Neural cell (in vitro differentiated cells): ENCODE data around the gene ASXL1. TPM values are rescaled to one million over a fixed set of nuclear protein-coding genes. Genes with fewer than 3 reads are reported as not detected.

Experiments
- H2AFZ ChIP-seq: fragments of 200-600, 300-800 bp; sonication (generic), shearing (Covaris generic); 2 replicates; pipeline ENCODE4 v1.6.0; 2014; ENCODE audit warnings: low read depth, mild to moderate bottlenecking, antibody characterized with exemption, low read length, moderate library complexity
- H3F3A ChIP-seq: fragments of 200-600 bp; shearing (Covaris generic); 2 replicates; pipeline ENCODE4 v1.6.1; 2016; ENCODE audit warnings: mild to moderate bottlenecking, moderate library complexity, mixed read lengths, antibody characterized with exemption, low read length; ENCODE audit not compliant: insufficient read depth, poor library complexity, severe bottlenecking
- H3K27ac ChIP-seq: fragments of 200-600, 300-800 bp; sonication (generic), shearing (Covaris generic); 2 replicates; pipeline ENCODE4 v1.5.1; 2014; ENCODE audit warnings: mild to moderate bottlenecking, low read length, moderate library complexity
- H3K27me3 ChIP-seq: fragments of 300-800, 200-600 bp; sonication (generic), shearing (Covaris generic); 2 replicates; pipeline ENCODE4 v1.6.0; 2014; ENCODE audit warnings: mild to moderate bottlenecking, low read depth, low read length, moderate library complexity; ENCODE audit not compliant: insufficient read depth
- H3K36me3 ChIP-seq: fragments of 300-800, 200-600 bp; sonication (generic), shearing (Covaris generic); 2 replicates; pipeline ENCODE4 v1.5.1; 2014; ENCODE audit warnings: mild to moderate bottlenecking, antibody characterized with exemption, low read length, moderate library complexity; ENCODE audit not compliant: insufficient read depth
- H3K4me2 ChIP-seq: fragments of 300-800, 200-600 bp; sonication (generic), shearing (Covaris generic); 2 replicates; pipeline ENCODE4 v1.6.0; 2014; ENCODE audit warnings: mild to moderate bottlenecking, low read length
- H3K4me3 ChIP-seq: fragments of 300-800, 200-600 bp; sonication (generic), shearing (Covaris generic); 2 replicates; pipeline ENCODE4 v1.5.1; 2014; ENCODE audit warnings: mild to moderate bottlenecking, low read length, moderate library complexity
- H3K79me2 ChIP-seq: fragments of 200-600 bp; shearing (Covaris generic); replicated peaks from 2 replicates; pipeline ENCODE4 v1.6.0; 2014; ENCODE audit warnings: mild to moderate bottlenecking, low read length, moderate library complexity; ENCODE audit not compliant: insufficient read depth
- H3K9ac ChIP-seq: fragments of 300-800, 200-600 bp; sonication (generic), shearing (Covaris generic); 2 replicates; pipeline ENCODE4 v1.6.1; 2016; ENCODE audit warnings: mild to moderate bottlenecking, low read length, mixed read lengths
- H3K9me2 ChIP-seq: fragments of 200-600 bp; shearing (Covaris generic); 2 replicates; pipeline ENCODE4 v1.6.1; 2016; ENCODE audit warnings: mild to moderate bottlenecking, low read length, mixed read lengths; ENCODE audit not compliant: insufficient read depth
- H3K9me3 ChIP-seq: fragments of 200-600, 300-800 bp; sonication (generic), shearing (Covaris generic); 2 replicates; pipeline ENCODE4 v1.6.1; 2016; ENCODE audit warnings: mild to moderate bottlenecking, mixed run types, low read length, moderate library complexity, mixed read lengths
- H4K20me1 ChIP-seq: fragments of 200-600 bp; shearing (Covaris generic); 2 replicates; pipeline ENCODE4 v1.6.1; 2016; ENCODE audit warnings: mild to moderate bottlenecking, mixed run types; ENCODE audit not compliant: insufficient read depth
- EP300 ChIP-seq: fragments of 450-650 bp; conservative IDR thresholded peaks from 2 replicates; pipeline ENCODE4 v1.6.1; 2014; ENCODE audit warnings: antibody characterized with exemption, mild to moderate bottlenecking, moderate library complexity; ENCODE audit not compliant: poor library complexity, severe bottlenecking
- EZH2 ChIP-seq: fragments of 200-600, 300-800 bp; shearing (Covaris generic), sonication (generic); IDR thresholded peaks from 2 replicates; pipeline ENCODE4 v1.6.1; 2014; ENCODE audit warnings: antibody characterized with exemption, low read length, borderline replicate concordance, mild to moderate bottlenecking; ENCODE audit not compliant: insufficient read depth, poor library complexity, severe bottlenecking
- MXI1 ChIP-seq: fragments of 450-650 bp; conservative IDR thresholded peaks from 2 replicates; pipeline ENCODE4 v1.6.1; 2014; ENCODE audit warnings: antibody characterized with exemption, mild to moderate bottlenecking; ENCODE audit not compliant: poor library complexity, severe bottlenecking
- POLR2AphosphoS5 ChIP-seq: IDR thresholded peaks from 2 replicates; pipeline ENCODE4 v1.6.1; 2012
- RAD21 ChIP-seq: fragments of 450-650 bp; conservative IDR thresholded peaks from 2 replicates; pipeline ENCODE4 v1.6.1; 2014; ENCODE audit warnings: antibody characterized with exemption, mild to moderate bottlenecking, moderate library complexity
- SMC3 ChIP-seq: fragments of 450-650 bp; conservative IDR thresholded peaks from 2 replicates; pipeline ENCODE4 v1.6.1; 2014; ENCODE audit warnings: antibody characterized with exemption, mild to moderate bottlenecking, moderate library complexity; ENCODE audit not compliant: poor library complexity
- TAF1 ChIP-seq: IDR thresholded peaks from 2 replicates; pipeline ENCODE4 v1.6.1; 2012; ENCODE audit warnings: low read depth
- polyA plus RNA-seq: library from polyadenylated mRNA; depleted of rRNA; stranded (reverse); fragments of >200 nt; gene quantifications from 2 replicates; pipeline ENCODE4 v1.2.3, GENCODE V29; 2014
- TF ChIP-seq, protein P1 (sequence below): fragments of 450-650 bp; IDR thresholded peaks from 2 replicates; pipeline ENCODE4 v1.5.1; 2014; ENCODE audit warnings: antibody characterized with exemption, mild to moderate bottlenecking, moderate library complexity; ENCODE audit not compliant: poor library complexity, severe bottlenecking
- TF ChIP-seq, protein P2 (sequence below): IDR thresholded peaks from 2 replicates; pipeline ENCODE4 v1.6.1; 2012; ENCODE audit warnings: borderline replicate concordance

ASXL1 gene
- polyA plus RNA-seq, 1 donor from 2014 or later: 45.9 TPM

GRCh38 chr20:32391003-32391402 lies 32.9 kb downstream of the ASXL1 start:
- Histone ChIP-seq H3K27ac (no peak overlapping the region), H2AFZ (no peak overlapping the region), H3K36me3 (no peaks in the 10 kb centered on the region), H3K9me3 (no peaks in the 10 kb centered on the region), H4K20me1 (no peaks in the 10 kb centered on the region), H3K9ac (no peak overlapping the region), H3K4me2 (no peak overlapping the region), H3K4me3 (no peak overlapping the region), H3K9me2 (no peaks in the 10 kb centered on the region), H3K27me3 (no peaks in the 10 kb centered on the region), H3F3A (no peaks in the 10 kb centered on the region), H3K79me2 (peaks cover 41% of the 10 kb centered on the region)
- TF ChIP-seq TAF1 (no peak), EZH2 (no peak), EP300 (no peak), RAD21 (no peak), POLR2AphosphoS5 (no peak), SMC3 (no peak), MXI1 (no peak)
- TF ChIP-seq, protein P1, sequence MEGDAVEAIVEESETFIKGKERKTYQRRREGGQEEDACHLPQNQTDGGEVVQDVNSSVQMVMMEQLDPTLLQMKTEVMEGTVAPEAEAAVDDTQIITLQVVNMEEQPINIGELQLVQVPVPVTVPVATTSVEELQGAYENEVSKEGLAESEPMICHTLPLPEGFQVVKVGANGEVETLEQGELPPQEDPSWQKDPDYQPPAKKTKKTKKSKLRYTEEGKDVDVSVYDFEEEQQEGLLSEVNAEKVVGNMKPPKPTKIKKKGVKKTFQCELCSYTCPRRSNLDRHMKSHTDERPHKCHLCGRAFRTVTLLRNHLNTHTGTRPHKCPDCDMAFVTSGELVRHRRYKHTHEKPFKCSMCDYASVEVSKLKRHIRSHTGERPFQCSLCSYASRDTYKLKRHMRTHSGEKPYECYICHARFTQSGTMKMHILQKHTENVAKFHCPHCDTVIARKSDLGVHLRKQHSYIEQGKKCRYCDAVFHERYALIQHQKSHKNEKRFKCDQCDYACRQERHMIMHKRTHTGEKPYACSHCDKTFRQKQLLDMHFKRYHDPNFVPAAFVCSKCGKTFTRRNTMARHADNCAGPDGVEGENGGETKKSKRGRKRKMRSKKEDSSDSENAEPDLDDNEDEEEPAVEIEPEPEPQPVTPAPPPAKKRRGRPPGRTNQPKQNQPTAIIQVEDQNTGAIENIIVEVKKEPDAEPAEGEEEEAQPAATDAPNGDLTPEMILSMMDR: no peak
- TF ChIP-seq, protein P2, sequence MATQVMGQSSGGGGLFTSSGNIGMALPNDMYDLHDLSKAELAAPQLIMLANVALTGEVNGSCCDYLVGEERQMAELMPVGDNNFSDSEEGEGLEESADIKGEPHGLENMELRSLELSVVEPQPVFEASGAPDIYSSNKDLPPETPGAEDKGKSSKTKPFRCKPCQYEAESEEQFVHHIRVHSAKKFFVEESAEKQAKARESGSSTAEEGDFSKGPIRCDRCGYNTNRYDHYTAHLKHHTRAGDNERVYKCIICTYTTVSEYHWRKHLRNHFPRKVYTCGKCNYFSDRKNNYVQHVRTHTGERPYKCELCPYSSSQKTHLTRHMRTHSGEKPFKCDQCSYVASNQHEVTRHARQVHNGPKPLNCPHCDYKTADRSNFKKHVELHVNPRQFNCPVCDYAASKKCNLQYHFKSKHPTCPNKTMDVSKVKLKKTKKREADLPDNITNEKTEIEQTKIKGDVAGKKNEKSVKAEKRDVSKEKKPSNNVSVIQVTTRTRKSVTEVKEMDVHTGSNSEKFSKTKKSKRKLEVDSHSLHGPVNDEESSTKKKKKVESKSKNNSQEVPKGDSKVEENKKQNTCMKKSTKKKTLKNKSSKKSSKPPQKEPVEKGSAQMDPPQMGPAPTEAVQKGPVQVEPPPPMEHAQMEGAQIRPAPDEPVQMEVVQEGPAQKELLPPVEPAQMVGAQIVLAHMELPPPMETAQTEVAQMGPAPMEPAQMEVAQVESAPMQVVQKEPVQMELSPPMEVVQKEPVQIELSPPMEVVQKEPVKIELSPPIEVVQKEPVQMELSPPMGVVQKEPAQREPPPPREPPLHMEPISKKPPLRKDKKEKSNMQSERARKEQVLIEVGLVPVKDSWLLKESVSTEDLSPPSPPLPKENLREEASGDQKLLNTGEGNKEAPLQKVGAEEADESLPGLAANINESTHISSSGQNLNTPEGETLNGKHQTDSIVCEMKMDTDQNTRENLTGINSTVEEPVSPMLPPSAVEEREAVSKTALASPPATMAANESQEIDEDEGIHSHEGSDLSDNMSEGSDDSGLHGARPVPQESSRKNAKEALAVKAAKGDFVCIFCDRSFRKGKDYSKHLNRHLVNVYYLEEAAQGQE: no peak

DNA sequence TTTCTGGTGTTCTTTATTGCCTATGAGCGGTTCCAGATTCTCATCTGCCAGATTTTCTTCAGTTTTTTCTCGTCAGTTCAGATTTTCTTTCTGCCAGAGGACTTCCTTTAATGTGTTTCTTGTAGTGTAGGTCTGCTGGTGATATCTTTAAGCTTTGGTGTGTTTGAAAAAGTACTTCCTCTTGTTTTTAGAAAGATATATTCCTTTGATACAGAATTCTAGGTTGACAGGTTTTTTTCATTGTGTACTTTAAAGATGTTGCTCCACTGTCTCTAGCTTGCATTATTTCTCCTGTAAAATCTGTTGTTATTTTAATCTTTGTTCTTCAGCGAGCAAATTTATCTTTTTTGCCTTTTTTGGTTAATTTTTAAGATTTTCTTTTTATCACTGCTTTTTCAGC lies 36.9 kb downstream of the ASXL1 start:
- H2AFZ ChIP-seq: no peak overlapping the region
- H3F3A ChIP-seq: no peaks in the 10 kb centered on the region
- no peaks in the 10 kb centered on the region for H3K36me3 ChIP-seq
- no peak overlapping the region for H3K4me3 ChIP-seq
- H3K27me3 ChIP-seq: no peaks in the 10 kb centered on the region
- H3K9me2 ChIP-seq: no peaks in the 10 kb centered on the region
- TF ChIP-seq MXI1 (no peak), RAD21 (no peak), EP300 (no peak), EZH2 (no peak), POLR2AphosphoS5 (no peak), SMC3 (no peak), TAF1 (no peak)
- TF ChIP-seq, protein P2: no peak
- TF ChIP-seq, protein P1: no peak
- peaks cover 31% of the 10 kb centered on the region for H3K79me2 ChIP-seq
- no peaks in the 10 kb centered on the region for H3K9me3 ChIP-seq
- no peak overlapping the region for H3K9ac ChIP-seq
- H3K27ac ChIP-seq: no peak overlapping the region
- H3K4me2 ChIP-seq: no peak overlapping the region
- H4K20me1 ChIP-seq: no peaks in the 10 kb centered on the region
